Karpas-422 (cell line): ENCODE measurements around the gene CERS2. TPM values are rescaled to one million over a fixed set of nuclear protein-coding genes. Genes with fewer than 3 reads are reported as not detected.

Source experiments
- DNase-seq: peaks from one replicate; pipeline ENCODE4 v3.0.0-alpha.2; 2015
- H2AFZ ChIP-seq: fragments of 200-600 bp; sonication (generic); 2 replicates; pipeline ENCODE4 v1.6.1; 2014; ENCODE audit warnings: antibody characterized with exemption, low read length, mixed read lengths
- H3K27ac ChIP-seq: fragments of 200-600 bp; sonication (generic); 2 replicates; pipeline ENCODE4 v1.5.1; 2014; ENCODE audit warnings: mild to moderate bottlenecking, low read length, moderate library complexity
- H3K27me3 ChIP-seq: fragments of 200-600 bp; sonication (generic); 2 replicates; pipeline ENCODE4 v1.6.1; 2014; ENCODE audit warnings: low read length, mixed read lengths
- H3K36me3 ChIP-seq: fragments of 200-600 bp; sonication (generic); 2 replicates; pipeline ENCODE4 v1.6.1; 2014; ENCODE audit warnings: low read length, mixed read lengths; ENCODE audit not compliant: insufficient read depth
- H3K4me1 ChIP-seq: fragments of 200-600 bp; sonication (generic); 2 replicates; pipeline ENCODE4 v1.6.1; 2014; ENCODE audit warnings: mild to moderate bottlenecking, low read length, mixed read lengths
- H3K4me2 ChIP-seq: fragments of 200-600 bp; sonication (generic); 2 replicates; pipeline ENCODE4 v1.6.1; 2014; ENCODE audit warnings: low read length, low read depth, mild to moderate bottlenecking; ENCODE audit not compliant: poor library complexity, severe bottlenecking
- H3K4me3 ChIP-seq: fragments of 200-600 bp; sonication (generic); 2 replicates; pipeline ENCODE4 v1.5.1; 2014; ENCODE audit warnings: mild to moderate bottlenecking, antibody characterized with exemption, low read length, mixed read lengths
- H3K79me2 ChIP-seq: fragments of 200-600 bp; sonication (generic); 2 replicates; pipeline ENCODE4 v1.6.1; 2014; ENCODE audit warnings: mild to moderate bottlenecking, low read length, mixed read lengths
- H3K9ac ChIP-seq: fragments of 200-600 bp; sonication (generic); 2 replicates; pipeline ENCODE4 v1.6.0; 2014; ENCODE audit warnings: low read length
- H3K9me2 ChIP-seq: fragments of 200-600 bp; sonication (generic), shearing (Covaris generic); replicated peaks from 2 replicates; pipeline ENCODE4 v1.6.0; 2014; ENCODE audit warnings: mild to moderate bottlenecking, low read length, moderate library complexity; ENCODE audit not compliant: insufficient read depth
- H3K9me3 ChIP-seq: fragments of 300-700, 200-600 bp; sonication (generic); 2 replicates; pipeline ENCODE4 v1.6.1; 2014; ENCODE audit warnings: low read length, mixed read lengths
- H4K20me1 ChIP-seq: fragments of 200-600 bp; sonication (generic); 2 replicates; pipeline ENCODE4 v1.6.1; 2014; ENCODE audit warnings: mild to moderate bottlenecking, antibody characterized with exemption, low read length, low read depth; ENCODE audit not compliant: insufficient read depth
- total RNA-seq: library from RNA; depleted of rRNA; stranded (reverse); fragments of >200 nt; shearing (Covaris generic); gene quantifications from 2 replicates; pipeline ENCODE4 v1.2.3, GENCODE V29; 2014; ENCODE audit warnings: low replicate concordance

The CERS2 gene
- total RNA-seq, 1 experiment from 2014 or later = 140 TPM

DNA sequence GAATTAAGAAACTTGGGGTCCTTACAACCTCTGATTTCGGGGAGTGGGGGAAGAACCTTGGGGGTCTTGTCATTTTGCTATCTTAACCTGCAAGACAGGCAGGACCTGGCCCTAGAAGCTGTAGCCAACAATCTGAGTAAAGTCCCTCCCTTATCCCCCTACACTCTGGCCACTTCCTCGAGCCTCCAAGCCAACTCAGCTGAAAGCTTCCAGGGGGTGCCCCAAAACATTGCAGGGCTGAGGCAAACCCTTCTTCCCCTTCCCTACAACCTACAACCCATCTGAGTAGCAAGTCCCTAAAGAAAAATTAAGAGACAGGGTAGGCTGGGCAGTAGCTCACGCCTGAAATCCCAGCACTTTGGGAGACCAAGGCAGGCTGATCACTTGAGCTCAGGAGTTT is 5.0 kb downstream of the CERS2 start:
- Histone ChIP-seq H3K9me3 (no peaks in the 10 kb centered on the region), H3K27me3 (no peaks in the 10 kb centered on the region), H3K79me2 (peaks cover 55% of the 10 kb centered on the region), H3K4me1 (peaks cover 30% of the 10 kb centered on the region), H2AFZ (no peak overlapping the region), H3K9ac (no peak overlapping the region), H3K36me3 (peaks cover 28% of the 10 kb centered on the region; the same call in 1 of the 2 replicates), H4K20me1 (peaks cover 34% of the 10 kb centered on the region), H3K27ac (no peak overlapping the region), H3K9me2 (no peaks in the 10 kb centered on the region), H3K4me2 (no peak overlapping the region), H3K4me3 (no peak overlapping the region)
- DNase-seq = no peak

DNA sequence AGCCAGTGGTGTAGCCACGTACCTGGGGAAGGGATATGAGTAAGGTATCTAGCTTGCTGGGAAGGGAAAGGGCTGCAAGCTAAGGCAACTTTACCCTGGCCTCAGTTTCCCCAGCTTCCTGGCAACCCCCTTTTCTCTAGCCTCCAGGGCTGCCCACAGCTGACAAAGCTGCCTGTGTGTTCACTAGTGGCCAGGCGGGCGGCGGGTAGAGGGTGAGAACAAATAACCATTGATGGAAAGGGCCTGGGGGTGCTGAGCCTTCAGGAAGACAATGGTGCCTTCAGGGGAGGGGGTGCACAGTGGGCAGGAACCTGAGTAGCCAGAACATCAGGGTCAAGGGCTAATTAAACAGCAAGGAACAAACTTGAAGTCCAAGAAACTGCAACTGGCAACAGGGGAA is 6.1 kb downstream of the CERS2 start:
- no peak overlapping the region for H3K4me2 ChIP-seq
- H3K4me3 ChIP-seq = no peak overlapping the region
- no peak for DNase-seq
- H2AFZ ChIP-seq = no peak overlapping the region
- H3K9me2 ChIP-seq = no peaks in the 10 kb centered on the region
- no peaks in the 10 kb centered on the region for H3K27me3 ChIP-seq
- H4K20me1 ChIP-seq = peaks cover 34% of the 10 kb centered on the region
- no peaks in the 10 kb centered on the region for H3K9me3 ChIP-seq
- H3K4me1 ChIP-seq = peaks cover 30% of the 10 kb centered on the region
- peaks cover 49% of the 10 kb centered on the region for H3K79me2 ChIP-seq
- H3K9ac ChIP-seq = no peak overlapping the region
- peaks cover 38% of the 10 kb centered on the region; the same call in 1 of the 2 replicates for H3K36me3 ChIP-seq
- no peak overlapping the region for H3K27ac ChIP-seq

DNA sequence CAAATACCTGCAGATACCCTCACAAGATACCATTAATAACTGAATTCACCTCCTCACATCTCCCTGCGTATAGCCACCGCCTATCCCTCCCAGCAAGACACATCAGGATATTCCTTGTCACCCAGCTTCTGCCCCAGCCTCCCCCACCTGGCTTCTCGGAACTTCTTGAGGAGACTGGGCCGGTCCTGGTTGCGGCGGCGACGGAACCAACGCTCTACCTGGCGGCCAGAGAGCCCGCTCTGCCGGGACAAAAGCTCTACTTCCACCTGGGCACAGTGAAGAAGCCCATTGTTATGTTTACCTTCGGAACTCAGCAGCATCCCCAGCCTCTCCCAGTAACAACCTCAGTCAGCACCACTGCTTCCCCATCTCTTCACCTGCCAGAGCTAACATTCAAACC is 6.7 kb downstream of the CERS2 start:
- H3K9me2 ChIP-seq = no peaks in the 10 kb centered on the region
- H3K27ac ChIP-seq = no peak overlapping the region
- peaks cover 43% of the 10 kb centered on the region for H3K79me2 ChIP-seq
- no peaks in the 10 kb centered on the region for H3K9me3 ChIP-seq
- H4K20me1 ChIP-seq = peaks cover 32% of the 10 kb centered on the region
- no peak overlapping the region for H3K9ac ChIP-seq
- H3K4me1 ChIP-seq = peaks cover 27% of the 10 kb centered on the region
- no peak overlapping the region for H2AFZ ChIP-seq
- peaks cover 44% of the 10 kb centered on the region; the same call in 1 of the 2 replicates for H3K36me3 ChIP-seq
- no peaks in the 10 kb centered on the region for H3K27me3 ChIP-seq
- DNase-seq = no peak
- H3K4me2 ChIP-seq = no peak overlapping the region
- H3K4me3 ChIP-seq = no peak overlapping the region

DNA sequence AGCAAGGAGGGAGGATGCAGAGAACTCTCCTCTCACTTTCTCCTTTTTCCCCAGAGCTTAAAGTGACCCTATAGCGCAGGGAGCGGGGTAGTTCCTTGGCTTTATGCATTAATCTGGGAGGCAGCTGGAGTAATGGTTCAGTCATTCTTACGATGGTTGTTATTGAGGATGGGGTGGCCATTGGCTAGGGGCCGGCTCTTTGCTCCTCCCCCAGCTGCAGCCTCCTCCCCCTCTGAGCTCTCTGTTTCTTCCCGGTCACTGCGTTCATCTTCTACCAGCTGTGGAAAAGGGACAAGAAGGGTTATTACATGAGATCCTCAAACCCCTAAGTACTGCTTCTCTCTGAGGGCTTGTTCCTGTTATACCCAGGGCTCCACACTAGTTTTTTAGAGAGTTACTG is 8.6 kb downstream of the CERS2 start:
- H3K27me3 ChIP-seq = no peaks in the 10 kb centered on the region
- H3K36me3 ChIP-seq = peaks cover 52% of the 10 kb centered on the region
- no peak overlapping the region for H3K4me3 ChIP-seq
- no peak overlapping the region for H2AFZ ChIP-seq
- H3K27ac ChIP-seq = no peak overlapping the region
- H3K79me2 ChIP-seq = peaks cover 24% of the 10 kb centered on the region
- H3K4me2 ChIP-seq = no peak overlapping the region
- no peaks in the 10 kb centered on the region for H3K9me2 ChIP-seq
- no peaks in the 10 kb centered on the region for H3K9me3 ChIP-seq
- H3K9ac ChIP-seq = no peak overlapping the region
- no peak for DNase-seq
- peaks cover 7% of the 10 kb centered on the region for H3K4me1 ChIP-seq
- H4K20me1 ChIP-seq = peaks cover 17% of the 10 kb centered on the region; the same call in 1 of the 2 replicates

DNA sequence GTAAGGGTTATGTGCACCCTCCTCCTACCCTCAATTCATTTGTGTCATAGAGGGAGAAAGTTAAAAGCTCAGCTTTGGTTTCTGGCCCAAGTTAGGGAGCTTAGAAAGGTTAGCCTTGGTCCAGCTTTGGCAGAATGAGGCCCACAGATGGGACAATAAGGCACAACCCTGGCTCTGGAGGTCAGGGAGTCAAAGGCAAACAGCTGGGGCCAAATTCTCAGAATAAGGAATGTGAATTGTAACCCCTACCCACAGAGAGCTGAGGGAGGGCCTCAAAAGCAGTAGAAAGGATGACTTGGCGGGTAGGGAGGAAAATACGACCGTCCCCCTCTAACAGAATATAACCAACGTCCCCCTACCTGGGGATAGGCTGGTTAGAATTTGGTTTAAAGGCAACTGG is 9.0 kb downstream of the CERS2 start:
- peaks cover 56% of the 10 kb centered on the region for H3K36me3 ChIP-seq
- H4K20me1 ChIP-seq = peaks cover 13% of the 10 kb centered on the region; the same call in 1 of the 2 replicates

DNA sequence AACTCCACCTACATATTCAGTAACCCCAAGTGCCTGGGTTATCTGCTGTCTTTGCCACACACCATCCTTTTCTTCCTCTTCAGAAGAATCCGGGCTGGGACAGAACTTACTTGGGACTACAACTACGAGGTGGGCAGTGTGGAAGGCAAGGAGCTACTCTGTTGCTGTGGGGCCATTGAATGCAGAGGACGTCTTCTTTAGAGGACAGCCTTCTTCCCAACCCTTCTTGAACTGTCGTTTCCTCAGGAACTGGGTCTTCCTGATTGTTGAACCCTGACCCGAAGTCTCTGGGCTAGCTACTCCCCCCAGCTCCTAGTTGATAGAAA is 10.5 kb downstream of the CERS2 start:
- Histone ChIP-seq H3K9ac (no peak overlapping the region), H3K4me2 (no peak overlapping the region), H3K27me3 (no peaks in the 10 kb centered on the region), H3K9me2 (no peaks in the 10 kb centered on the region), H3K4me1 (no peaks in the 10 kb centered on the region), H3K27ac (no peak overlapping the region), H3K4me3 (no peak overlapping the region), H3K36me3 (peaks cover 65% of the 10 kb centered on the region), H3K9me3 (no peaks in the 10 kb centered on the region), H4K20me1 (0 out of 2 replicates have a peak, but pooled peaks cover 11% of the 10 kb centered on the region), H3K79me2 (peaks cover 6% of the 10 kb centered on the region), H2AFZ (no peak overlapping the region)
- no peak for DNase-seq

More for the DNA sequence above, 9.0 kb downstream of the CERS2 start:
- Histone ChIP-seq H3K9me3 (no peaks in the 10 kb centered on the region), H3K4me3 (no peak overlapping the region), H3K9me2 (no peaks in the 10 kb centered on the region), H3K9ac (no peak overlapping the region), H3K27ac (no peak overlapping the region), H2AFZ (no peak overlapping the region), H3K4me2 (no peak overlapping the region), H3K79me2 (peaks cover 20% of the 10 kb centered on the region), H3K27me3 (no peaks in the 10 kb centered on the region), H3K4me1 (peaks cover 3% of the 10 kb centered on the region)
- no peak for DNase-seq

DNA sequence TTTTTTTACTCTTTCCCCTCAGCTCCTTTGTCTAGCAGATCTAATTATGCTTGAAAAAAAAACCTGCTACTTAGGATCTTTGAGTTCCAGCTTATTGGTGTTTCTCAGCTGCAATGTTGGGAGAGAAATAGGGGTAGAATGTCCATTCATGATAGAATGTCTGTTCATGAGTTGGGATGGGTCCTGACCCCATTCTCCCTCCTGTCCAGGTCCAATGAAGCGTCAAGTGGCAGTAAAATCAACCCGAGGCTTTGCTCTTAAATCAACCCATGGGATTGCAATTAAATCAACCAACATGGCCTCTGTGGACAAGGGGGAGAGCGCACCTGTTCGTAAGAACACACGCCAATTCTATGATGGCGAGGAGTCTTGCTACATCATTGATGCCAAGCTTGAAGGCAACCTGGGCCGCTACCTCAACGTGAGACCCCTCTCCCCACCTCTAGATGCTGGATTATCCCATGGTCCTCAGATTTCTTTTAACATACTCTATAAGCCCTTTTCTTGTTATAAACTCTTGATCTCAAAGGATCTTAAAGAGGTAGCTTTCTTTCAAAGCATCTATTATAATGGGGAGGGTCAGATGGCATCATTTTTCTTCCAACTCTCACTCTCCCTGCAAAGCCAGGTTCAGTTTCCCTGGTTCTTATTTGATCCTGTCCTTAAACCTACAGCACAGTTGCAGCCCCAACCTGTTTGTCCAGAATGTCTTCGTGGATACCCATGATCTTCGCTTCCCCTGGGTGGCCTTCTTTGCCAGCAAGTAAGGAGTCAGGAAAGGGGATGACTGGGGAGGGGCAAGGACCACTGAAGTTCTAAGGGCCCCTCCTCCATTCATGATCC is 11.1 kb downstream of the CERS2 start:
- Histone ChIP-seq H4K20me1 (0 out of 2 replicates have a peak, but pooled peaks cover 11% of the 10 kb centered on the region), H3K79me2 (no peaks in the 10 kb centered on the region), H3K4me1 (no peaks in the 10 kb centered on the region), H2AFZ (no peak overlapping the region), H3K27ac (no peak overlapping the region), H3K9me3 (no peaks in the 10 kb centered on the region), H3K9ac (no peak overlapping the region), H3K27me3 (no peaks in the 10 kb centered on the region), H3K9me2 (no peaks in the 10 kb centered on the region), H3K4me3 (no peak overlapping the region), H3K4me2 (no peak overlapping the region), H3K36me3 (peaks cover 65% of the 10 kb centered on the region)
- no peak for DNase-seq

DNA sequence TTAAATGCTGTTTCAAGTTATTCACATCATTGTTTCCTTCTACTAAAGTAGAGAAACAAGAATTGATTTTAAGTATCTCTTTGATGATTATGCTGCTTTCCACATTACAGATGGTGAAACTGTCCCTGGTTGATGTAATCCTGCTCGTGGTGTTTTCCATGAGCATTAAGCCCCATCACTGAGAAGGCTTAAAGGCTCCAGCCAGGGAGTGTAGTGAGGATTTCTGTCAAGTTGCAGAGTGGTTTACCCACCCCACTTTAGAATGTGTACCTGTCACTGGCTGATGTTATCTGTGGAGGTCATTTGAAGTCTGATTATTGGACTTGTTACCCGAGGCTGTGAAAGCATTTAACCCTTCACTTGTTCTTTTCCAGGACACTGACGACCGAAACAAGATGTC is 12.9 kb downstream of the CERS2 start:
- H3K9ac ChIP-seq = no peak overlapping the region
- no peak overlapping the region for H3K4me2 ChIP-seq
- H2AFZ ChIP-seq = no peak overlapping the region
- no peak for DNase-seq
- no peaks in the 10 kb centered on the region for H3K79me2 ChIP-seq
- 0 out of 2 replicates have a peak, but pooled peaks cover 8% of the 10 kb centered on the region for H4K20me1 ChIP-seq
- no peaks in the 10 kb centered on the region for H3K4me1 ChIP-seq
- no peak overlapping the region for H3K27ac ChIP-seq
- no peaks in the 10 kb centered on the region for H3K27me3 ChIP-seq
- no peaks in the 10 kb centered on the region for H3K9me2 ChIP-seq
- no peak overlapping the region for H3K4me3 ChIP-seq
- H3K9me3 ChIP-seq = no peaks in the 10 kb centered on the region
- peaks cover 66% of the 10 kb centered on the region for H3K36me3 ChIP-seq
